ENCODE data around the gene OR1N2.
"Not testable (repeated sequence)": the region's sequence is repeated elsewhere in the genome, so short reads cannot be mapped to it uniquely, and the experiment has no call there.

The OR1N2 gene

DNA sequence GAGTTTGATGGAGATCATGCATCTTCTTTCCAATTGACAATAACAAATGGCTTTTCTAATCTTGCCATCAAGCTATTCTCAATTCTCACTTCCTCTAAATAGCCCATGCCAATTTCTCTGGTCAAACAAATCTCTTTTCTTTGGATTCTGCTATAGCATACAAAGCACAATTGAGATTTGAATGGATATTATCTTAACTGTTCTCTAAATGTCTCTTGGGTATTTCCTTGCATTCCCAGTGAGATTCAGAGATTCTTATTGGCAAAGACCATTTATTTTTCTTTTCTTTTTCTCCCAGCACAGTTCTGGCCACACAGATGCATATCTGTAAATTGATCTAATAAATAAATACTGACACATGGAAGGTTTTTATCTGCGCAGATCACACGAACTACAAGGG lies at the start of gene OR1N2:
Gene OR1N2, plus strand, starts transcription at position 301 of the 400 bp plus-strand sequence. CDS start 100 bp downstream, outside the sequence.
- DNase-seq, result no peak

- DNase-seq, result no peak
Measured at GRCh38 chr9:122506964-122507363, 45.9 kb upstream of the OR1N2 start.

DNA sequence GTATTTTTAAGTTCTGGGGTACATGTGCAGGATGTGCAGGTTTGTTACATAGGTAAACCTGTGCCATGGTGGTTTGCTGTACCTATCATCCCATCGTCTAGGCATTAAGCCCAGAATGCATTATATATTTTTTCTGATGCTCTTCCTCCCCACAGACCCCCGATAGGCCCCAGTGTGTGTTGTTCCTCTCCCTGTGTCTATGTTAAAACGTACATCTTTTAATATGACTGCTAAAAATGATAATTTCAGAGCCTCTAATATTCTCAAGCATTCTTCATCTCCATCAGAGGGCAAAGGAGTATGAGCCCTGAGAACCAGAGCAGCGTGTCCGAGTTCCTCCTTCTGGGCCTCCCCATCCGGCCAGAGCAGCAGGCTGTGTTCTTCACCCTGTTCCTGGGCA lies 42.4 kb upstream of the OR1N2 start, which contains the start of gene OR1J2:
Gene OR1J2, plus strand, starts transcription at position 301 of the 400 bp plus-strand sequence. Its CDS starts 0 bp downstream, at position 301.
- DNase-seq, result no peak

DNA sequence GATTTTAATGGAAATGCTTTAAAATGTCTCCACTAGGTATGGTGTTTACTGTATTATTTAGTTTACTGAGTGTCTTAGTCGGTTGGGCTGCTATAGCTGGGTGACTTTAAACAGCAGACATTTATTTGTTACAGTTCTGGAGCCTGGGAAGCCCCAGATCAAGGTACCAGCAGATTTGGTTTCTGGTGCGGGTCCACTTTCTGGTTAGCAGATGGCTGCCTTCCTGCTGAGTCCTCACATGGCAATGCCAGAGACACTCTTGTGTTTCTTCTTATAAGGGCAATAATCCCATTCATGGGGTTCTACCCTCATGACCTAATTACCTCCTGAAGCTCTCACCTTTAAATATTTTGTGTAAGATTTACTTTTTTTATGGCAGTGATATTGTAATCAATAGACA lies 34.7 kb upstream of the OR1N2 start:
- DNase-seq, result no peak

DNA sequence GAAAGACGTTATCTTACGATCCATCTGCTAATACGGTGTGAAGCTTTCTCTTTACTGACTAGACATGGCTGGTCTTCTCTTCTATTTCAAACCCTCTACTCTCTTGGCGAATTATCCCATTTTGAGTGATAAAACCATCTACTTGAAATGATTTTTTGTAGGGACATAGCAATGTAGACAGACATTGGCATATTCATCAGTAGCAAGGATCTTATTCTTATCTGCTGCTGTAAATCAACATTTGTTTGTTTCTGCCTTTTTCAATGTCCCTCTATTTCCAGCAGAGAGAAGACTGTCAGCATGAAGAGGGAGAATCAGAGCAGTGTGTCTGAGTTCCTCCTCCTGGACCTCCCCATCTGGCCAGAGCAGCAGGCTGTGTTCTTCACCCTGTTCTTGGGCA lies 34.1 kb upstream of the OR1N2 start, which contains the start of gene OR1J4:
Gene OR1J4, plus strand, starts transcription at position 301 of the 400 bp plus-strand sequence. Its CDS starts 0 bp downstream, at position 301.
- no peak for DNase-seq

DNA sequence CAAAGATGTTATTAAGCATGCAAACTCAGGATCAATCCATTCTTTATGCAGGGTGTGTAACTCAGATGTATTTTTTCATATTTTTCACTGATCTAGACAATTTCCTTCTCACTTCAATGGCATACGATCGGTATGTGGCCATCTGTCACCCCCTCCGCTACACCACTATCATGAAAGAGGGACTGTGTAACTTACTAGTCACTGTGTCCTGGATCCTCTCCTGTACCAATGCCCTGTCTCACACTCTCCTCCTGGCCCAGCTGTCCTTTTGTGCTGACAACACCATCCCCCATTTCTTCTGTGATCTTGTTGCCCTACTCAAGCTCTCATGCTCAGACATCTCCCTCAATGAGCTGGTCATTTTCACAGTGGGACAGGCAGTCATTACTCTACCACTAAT lies 33.5 kb upstream of the OR1N2 start:
- DNase-seq, result no peak

DNA sequence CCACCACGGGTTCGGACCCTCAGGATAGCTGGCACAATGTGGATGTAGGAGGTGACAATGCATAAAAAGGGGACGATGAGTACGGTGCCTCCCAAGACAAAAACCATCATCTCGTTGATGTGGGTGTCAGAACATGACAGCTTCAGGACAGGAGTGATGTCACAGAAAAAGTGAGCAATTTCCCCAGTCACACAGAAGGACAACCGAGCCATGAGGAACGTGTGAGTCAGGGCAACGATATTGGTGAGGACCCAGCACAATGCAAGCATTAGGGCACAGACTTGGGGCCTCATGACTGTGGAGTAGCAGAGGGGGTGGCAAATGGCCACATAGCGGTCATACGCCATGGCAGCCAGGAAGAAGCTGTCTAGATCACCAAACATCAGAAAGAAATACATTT lies 26.3 kb upstream of the OR1N2 start:
- no peak for DNase-seq

- DNase-seq, result no peak
Measured at GRCh38 chr9:122527193-122527592, 25.7 kb upstream of the OR1N2 start, which contains the start of gene OR1N1. Gene OR1N1 (minus strand): TSS chr9:122527293. CDS start chr9:122527293, 0 bp downstream.

- DNase-seq, result not testable (repeated sequence)
Measured at GRCh38 chr9:122531157-122531556, 21.8 kb upstream of the OR1N2 start.

DNA sequence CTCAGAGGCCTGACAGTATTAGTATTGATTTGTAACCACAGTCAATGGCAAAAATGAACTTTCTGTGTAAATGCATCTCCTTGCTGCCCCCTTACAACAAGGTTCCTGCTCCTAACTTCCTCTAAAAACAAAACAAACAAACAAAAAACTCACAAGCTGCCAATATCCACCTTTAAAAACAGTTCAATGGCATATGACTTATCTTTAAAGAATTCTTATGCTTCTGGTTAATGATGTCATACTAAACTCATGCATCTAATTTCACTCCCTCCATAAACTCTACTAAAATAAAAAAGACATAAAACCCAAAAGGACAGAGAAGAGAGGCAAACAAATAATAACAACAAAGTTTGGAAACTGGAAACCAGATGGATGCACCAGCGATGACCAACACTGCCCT lies 16.8 kb upstream of the OR1N2 start:
- DNase-seq, result no peak

DNA sequence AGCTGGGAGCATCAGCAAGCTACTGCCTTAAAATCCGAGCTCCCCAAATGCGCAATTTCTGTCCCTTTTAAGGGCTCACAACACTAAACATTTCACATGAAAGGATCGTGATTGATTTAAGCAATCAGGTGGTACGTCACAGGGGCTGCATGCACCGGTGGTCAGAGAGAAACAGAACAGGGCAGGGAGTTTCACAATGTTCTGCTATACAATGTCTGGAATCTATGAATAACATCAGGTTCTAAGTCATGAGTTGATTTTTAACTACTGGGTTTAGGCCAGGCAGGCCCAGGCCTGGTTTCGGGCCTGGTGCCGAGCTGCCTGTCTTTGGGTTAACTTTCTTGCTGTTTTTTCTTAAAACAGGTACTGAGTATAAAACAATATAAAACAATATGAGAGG lies 15.8 kb upstream of the OR1N2 start:
- not testable (repeated sequence) for DNase-seq

GRCh38 chr9:122538757-122539156 lies 14.2 kb upstream of the OR1N2 start:
- no peak for DNase-seq

DNA sequence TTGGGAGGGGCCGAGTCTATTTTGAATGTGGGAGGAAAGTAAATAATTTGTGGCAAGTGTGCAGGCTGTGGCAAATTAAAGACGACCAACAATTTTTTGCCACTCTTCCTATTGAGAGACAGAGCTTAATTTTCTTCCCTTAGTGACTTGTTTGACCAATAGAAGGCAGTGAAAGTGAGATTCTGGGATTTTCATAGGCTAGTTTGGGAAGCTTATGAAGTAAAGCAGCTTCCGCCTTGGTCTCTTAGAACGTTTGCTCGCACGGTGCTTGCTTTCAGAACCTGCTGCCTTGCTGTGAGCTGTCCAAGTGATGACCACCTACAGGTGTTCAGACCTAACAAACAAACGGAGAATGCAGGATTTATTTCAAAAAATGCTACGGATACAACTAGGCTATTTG lies 6.7 kb upstream of the OR1N2 start:
- DNase-seq, result no peak

DNA sequence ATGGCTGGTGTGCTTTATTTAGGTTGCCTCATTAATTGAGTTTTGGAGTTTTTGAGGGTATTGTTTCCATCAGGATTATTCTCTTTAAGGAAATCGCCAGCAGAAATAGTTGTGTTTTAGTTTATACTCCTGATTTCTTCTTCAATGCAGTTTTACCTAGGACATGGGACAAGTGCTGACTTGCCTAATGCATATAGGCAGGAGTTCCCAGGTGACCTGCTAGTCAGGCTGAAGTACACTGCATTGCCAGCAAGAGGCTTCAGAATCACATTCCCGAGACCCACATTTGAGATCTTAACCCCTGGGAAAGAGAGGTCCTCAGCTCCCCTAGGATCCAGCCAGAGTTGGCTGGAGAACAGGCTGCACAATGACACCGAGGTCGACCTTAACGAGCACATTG lies 1.5 kb upstream of the OR1N2 start:
- no peak for DNase-seq

DNA sequence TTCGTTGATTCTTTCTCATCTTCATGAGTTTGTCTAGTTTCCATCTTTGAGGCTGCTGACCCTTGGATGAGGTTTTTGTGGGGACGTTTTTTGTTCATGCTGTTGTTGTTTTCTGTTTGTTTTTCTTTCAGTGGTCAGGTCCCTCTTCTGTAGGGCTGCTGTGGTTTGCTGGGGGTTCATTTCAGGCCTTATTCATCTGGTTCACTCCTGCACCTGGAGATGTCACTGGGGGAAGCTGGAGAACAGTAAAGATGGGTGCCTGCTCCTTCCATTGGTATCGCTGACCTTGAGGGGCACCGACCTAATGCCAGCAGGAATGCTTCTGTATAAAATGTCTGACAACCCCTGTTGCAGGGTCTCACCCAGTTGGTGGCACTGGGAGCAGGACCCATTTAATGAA lies 8.5 kb downstream of the OR1N2 start:
- DNase-seq, result no peak

DNA sequence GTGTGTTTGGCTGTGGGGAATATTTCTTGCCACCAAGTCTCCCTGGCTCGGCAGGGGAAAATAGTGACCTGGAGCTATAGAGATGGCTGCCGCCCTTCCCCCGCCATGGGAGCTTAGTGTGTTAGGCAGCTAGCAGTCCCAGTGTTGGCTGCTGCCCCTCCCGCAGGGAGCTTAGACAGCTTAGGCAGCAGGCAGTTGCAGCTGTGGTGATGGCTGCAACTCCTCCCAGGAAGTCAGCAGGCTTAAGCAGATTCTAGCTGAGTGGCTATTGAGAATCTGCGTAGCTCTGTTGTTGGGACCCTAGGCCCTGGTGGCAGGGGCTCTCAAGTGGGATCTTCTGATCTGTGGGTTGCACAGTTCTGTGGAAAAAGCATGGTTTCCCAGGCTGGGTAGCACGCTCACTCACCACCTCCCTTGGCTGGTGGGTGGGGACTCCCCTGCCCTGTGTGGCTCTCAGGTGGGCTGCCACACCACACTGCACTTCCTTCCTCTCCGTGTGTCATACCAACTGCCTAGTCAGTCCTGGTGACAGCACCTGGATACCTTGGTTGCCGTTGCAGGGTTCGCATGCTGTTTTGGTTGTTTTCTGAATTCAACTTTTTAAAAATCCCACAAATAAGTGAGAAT lies 9.3 kb downstream of the OR1N2 start:
- DNase-seq, result no peak

- no peak for DNase-seq
Measured at GRCh38 chr9:122567901-122568300, 15.0 kb downstream of the OR1N2 start.

GRCh38 chr9:122572456-122572855 lies 19.5 kb downstream of the OR1N2 start:
- DNase-seq, result no peak

GRCh38 chr9:122579874-122580273 lies 27.0 kb downstream of the OR1N2 start:
- no peak for DNase-seq

DNA sequence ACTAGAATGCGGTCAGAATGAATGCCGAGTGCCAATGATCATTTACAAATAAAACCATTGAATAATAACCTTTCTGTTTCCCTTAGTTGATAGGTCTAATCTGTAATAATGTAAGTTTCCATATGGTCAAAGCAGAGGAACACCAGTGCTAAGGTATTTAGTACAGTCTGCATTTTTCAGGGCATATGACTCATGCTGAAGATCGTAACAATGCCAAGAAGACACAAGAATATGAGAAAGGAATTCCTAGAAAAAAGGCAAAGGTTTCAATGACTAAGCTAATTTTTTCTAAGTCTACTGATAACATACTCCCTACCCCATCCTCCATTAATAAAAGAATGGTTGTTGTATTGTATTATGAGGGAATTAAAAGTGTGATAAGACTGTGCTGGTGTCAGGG lies 27.4 kb downstream of the OR1N2 start:
- DNase-seq, result no peak

- DNase-seq, result not testable (repeated sequence)
Measured at GRCh38 chr9:122583284-122583683, 30.4 kb downstream of the OR1N2 start, which contains the start of gene OR1L8. Gene OR1L8 (minus strand): TSS chr9:122583384. CDS start chr9:122568477, 14,907 bp downstream.

Data from NCI-H2227 treated with DMSO at 0.1 percent for 48 hours (cell line).